Stimulated activated naive CD4-positive, alpha-beta T cell treated with Interleukin-2 at 50 U/mL for 16 hours (primary cell): ENCODE measurements around the gene SORCS3.

Source experiments
- DNase-seq: peaks from one replicate; lab custom pipeline; 2025; lab: John Stamatoyannopoulos, UW

Gene SORCS3

GRCh38 chr10:105023211-105024111 is 382.4 kb downstream of the SORCS3 start:
- no peak for DNase-seq

GRCh38 chr10:105024184-105024583 is 383.1 kb downstream of the SORCS3 start:
- no peak for DNase-seq

DNA sequence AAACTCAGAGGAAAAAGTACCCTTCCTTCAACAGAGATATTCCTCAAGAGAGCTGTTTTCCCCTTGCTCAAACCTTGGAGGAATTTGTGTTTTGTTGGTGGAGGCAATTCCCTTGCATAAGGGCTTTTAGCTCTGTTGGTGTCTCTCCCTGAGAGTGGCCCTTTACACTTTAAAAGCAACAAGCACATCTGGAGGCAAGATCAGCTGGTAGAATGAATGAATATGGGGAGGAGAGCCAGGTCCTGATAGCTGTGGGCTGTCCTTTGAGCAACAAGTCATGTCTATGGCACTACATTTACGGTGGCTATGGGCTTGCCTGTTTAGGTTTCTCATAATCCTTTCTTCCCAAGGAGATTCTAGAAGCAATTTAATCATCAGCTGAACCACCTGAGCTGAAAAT is 384.0 kb downstream of the SORCS3 start:
- DNase-seq, result no peak

- DNase-seq, result no peak
These were observed 385.5 kb downstream of the SORCS3 start for GRCh38 chr10:105026566-105026965.

GRCh38 chr10:105029286-105029685 is 388.2 kb downstream of the SORCS3 start:
- no peak for DNase-seq

- DNase-seq, result no peak
These were observed 395.9 kb downstream of the SORCS3 start for GRCh38 chr10:105037022-105037421.

- no peak for DNase-seq
These were observed 400.9 kb downstream of the SORCS3 start for GRCh38 chr10:105041956-105042355.

GRCh38 chr10:105042906-105043552 is 401.9 kb downstream of the SORCS3 start:
- no peak for DNase-seq

DNA sequence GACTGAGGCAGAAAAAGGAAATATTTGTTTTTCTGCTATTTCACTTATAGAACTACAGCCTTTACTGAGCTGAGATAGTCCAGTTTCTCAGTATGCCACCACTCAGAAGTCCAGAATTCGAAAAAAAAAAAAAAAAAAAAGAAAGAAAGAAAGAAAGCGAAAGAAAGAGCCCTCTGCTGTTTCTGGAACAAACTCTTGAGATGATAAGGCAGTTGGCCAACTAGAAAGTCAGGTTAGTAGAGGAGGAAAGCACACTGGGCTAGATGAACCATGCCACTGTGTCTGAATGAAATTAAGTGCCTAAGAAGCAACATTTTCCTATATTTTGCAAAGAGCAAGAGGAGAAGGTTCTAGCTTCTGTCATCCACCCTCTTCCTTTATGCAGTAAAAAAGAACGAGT is 403.8 kb downstream of the SORCS3 start:
- DNase-seq, result no peak

DNA sequence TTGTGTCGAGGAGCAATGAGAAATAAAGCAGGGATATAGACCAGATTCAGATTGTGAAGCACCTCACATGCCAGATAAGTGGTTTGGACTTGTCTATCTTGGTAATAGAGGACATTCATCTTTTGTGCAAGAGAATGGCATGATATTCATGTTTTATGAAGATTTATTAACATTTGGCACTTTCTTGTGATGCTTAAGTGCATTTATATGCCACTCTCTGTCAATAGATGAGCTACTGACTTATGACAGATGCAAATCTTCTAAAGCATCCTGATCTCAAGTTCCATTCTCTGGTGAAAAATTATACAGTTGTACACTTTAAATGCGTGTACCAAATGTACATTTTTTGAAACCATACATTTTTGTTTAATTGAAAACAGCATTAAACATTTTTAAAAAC is 415.3 kb downstream of the SORCS3 start:
- DNase-seq, result no peak

GRCh38 chr10:105062951-105063350 is 421.9 kb downstream of the SORCS3 start:
- DNase-seq, result no peak

DNA sequence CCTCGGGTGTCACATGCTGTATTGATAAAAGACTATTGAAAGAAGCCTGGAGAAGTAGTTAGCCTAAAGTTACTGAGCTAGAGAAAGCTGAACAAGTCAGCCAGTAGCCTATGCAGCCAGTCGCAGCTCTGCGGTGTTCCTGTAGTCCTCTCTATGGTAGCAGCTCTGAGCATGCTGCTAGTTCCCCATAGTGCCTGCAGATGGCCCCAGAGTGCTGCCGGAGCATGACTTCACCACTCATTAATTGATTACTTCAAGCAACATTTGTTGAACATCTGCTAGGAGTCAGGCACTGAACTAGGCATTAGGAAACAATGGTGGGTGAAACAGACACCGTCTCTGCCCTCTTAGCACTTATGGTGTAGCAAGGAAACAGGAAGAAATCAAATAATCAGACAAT is 422.7 kb downstream of the SORCS3 start:
- DNase-seq, result no peak

DNA sequence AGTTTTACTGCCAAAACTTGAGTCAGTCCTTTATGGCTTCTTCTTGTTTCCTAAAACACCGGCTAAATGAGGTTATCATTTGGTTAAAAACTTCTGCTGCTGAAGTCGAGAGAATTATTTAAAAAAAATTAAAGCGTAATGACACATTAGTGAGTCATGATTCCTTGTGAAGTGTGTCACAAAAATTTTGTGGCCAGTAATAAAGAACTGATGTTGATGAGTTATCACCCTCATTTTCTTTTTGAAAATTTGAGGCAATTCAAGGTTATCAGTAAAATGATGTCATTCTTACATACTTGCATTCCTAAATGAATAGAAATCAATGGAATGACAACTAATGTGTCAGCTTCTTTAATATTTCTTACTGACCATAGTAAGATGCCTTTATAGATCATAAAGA is 427.4 kb downstream of the SORCS3 start:
- DNase-seq, result no peak

DNA sequence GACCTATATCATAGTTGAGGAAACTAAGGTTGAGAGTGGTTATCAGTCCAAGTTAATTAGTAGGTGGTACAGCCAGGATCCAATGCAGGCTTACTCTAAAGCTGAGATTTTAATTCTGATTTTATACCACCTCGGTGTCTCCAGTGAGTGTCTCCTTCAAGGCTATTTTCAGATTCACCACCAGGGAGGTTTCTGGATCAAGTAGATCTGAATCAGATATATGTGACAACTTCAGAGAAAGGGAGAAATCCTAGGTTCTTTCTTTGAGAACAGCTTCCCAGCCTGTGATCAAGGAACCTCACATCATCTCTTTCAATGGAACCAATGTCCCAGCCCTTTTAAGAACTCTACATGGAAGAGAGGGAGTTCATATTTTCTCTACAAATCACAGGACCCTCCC is 429.2 kb downstream of the SORCS3 start:
- DNase-seq, result no peak

GRCh38 chr10:105070952-105071351 is 429.9 kb downstream of the SORCS3 start:
- DNase-seq, result no peak

DNA sequence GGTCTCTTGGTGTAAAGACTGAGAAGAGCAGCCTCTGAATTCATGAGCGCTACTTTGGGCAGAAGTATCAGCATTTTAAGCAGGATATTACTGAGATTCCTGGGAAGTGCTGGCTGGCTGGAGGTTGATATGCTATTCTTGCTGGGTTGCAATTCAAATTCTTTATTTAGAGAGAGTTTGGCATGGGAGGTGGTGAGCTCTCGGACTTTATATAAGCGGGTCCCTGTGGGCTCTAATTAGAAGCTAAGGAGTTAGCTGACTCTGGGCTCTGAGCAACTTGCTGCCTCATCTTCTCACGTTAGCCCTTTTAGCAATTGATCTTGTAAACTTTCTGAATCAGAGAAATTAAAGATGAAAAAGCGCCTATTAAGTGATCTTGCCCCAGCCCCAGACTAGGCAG is 430.9 kb downstream of the SORCS3 start:
- no peak for DNase-seq

- no peak for DNase-seq
These were observed 432.9 kb downstream of the SORCS3 start for GRCh38 chr10:105073999-105074398.

GRCh38 chr10:105075031-105075430 is 433.9 kb downstream of the SORCS3 start:
- no peak for DNase-seq

DNA sequence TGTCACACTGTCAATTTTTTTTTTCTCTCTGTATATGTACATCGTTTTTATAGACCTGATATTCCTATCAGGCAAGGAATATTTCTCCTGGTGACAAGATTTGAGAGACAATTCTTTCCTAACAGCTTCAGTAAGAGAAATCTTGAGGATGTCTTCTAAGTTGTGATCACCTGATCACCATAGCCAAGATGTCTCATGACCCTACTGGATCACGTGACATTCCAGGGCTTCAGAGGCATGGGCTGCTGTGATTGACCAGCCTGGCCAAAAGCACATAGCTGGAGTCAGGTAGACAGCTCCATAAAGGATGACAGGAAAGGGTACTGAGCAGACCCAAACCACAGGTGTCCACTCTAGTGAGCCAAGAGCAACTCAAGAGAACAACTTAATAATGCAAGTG is 444.9 kb downstream of the SORCS3 start:
- DNase-seq, result no peak

- DNase-seq, result no peak
These were observed 453.0 kb downstream of the SORCS3 start for GRCh38 chr10:105094048-105094447.

DNA sequence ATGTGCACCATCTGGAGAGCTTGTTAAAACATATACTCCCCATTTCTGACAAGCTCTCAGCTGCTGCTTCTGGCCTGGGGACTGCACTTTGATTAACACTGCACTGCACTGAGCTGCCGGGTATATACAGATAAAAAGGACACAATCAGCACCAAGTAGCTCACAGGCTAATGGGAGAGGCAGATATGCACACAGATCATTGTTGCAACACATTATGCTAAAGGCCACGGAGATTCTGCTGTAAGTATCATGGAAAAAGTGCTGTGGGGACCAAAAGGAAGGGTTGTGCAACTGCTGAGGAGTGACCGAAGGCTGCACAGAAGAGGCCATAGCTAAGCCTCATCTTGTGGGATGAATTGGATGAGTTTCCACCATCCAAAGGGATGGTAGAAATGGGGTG is 455.2 kb downstream of the SORCS3 start:
- no peak for DNase-seq

DNA sequence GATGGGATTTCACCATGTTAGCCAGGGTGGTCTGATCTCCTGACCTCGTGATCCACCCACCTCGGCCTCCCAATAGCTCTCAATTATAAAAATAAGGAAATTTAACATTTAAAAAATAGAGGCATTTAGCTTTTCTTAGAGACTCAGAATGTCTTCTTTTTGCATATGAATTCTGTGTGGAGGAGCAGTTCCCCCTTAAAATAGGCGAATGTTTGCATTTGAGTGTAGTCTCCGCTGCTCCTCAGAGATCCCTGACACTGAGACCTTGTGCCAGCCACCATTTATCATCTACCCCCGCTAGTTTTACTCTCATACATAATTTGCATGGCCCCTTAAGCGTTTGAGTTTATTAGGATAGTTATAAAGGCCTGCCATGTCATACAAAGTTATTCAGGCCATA is 461.9 kb downstream of the SORCS3 start:
- DNase-seq, result no peak

GRCh38 chr10:105104297-105104696 is 463.2 kb downstream of the SORCS3 start:
- DNase-seq, result no peak

- no peak for DNase-seq
These were observed 468.1 kb downstream of the SORCS3 start for GRCh38 chr10:105109164-105109563.
